HuH-7.5 (cell line): ENCODE data around the gene ZNF8.
"Not testable (repeated sequence)": the region's sequence is repeated elsewhere in the genome, so short reads cannot be mapped to it uniquely, and the experiment has no call there.

Source experiments
- DNase-seq: peaks from one replicate; pipeline ENCODE4 v3.0.0; 2011; ENCODE audit warnings: low spot score

Gene ZNF8

DNA sequence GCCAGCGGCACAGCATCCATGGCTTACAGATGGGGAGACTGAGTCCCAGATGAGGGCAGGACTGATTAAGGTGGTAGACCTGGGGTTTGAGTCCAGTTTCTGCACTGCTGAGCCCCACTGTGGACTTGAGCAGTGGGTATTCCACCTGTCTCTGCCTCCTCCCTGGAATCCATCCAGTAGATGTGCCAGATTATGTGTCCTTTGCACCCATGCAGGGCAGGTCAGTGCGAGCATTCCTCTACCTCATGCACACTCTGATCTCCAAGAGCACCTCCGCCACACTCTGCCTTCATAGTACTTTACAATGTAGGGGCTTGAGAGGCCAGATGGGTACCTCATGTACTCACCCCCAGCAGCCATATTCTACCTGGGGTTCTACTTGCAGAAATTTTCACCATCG, 58.1 kb downstream of the ZNF8 start:
- DNase-seq: no peak

DNA sequence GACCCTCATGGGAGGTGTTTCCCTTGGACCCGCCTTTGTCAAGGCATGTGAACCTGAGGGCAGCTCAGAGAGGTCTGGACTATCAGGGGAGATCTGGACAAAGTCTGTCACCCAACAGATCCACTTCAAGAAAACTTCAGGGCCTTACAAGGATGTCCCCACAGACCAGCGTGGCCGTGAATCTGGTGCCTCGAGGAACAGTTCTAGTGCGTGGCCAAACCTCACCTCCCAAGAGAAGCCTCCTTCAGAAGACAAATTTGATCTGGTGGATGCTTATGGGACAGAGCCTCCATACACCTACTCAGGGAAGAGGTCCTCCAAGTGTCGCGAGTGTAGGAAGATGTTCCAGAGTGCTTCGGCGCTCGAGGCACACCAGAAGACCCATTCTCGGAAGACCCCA, 59.6 kb downstream of the ZNF8 start:
- no peak for DNase-seq

DNA sequence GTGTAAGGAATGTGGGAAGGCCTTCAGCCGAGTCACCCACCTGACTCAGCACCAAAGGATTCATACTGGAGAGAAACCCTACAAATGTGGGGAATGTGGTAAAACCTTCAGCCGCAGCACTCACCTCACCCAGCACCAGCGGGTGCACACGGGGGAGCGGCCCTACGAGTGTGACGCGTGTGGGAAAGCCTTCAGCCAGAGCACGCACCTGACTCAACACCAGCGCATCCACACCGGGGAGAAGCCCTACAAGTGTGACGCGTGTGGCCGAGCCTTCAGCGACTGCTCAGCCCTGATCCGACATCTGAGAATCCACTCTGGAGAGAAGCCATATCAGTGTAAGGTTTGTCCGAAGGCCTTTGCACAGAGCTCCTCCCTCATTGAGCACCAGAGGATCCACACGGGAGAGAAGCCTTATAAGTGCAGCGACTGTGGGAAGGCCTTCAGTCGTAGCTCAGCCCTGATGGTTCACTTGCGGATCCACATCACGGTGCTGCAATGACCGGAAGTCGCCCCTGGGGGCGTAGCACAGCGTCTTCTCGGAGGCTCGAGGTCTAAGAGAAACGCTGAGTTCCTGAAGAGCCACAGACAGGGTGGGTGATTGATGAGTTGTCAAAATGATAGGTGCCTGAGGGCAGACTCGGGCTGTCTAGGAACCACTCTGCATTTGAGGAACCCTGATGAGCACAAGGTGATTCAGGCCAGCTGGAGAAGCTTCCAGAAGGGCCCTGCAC, 60.2 kb downstream of the ZNF8 start:
- no peak for DNase-seq

DNA sequence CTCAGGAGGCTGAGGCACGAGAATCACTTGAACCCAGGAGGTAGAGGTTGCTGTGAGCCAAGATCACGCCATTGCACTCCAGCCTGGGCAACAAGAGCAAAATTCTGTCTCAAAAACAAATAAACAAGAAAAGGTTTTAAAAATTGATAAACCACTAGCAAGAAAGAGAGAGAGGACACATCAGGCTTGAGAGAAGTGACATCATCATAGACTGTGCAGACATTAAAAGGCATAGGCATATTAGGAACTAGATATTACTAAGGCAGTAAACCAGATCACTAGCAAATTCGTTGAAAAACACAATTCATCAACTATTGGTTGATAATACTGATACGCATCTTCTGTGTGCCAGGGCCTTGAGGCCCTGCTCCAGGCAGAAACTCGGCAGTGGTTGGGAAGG, 66.8 kb downstream of the ZNF8 start:
- DNase-seq: no peak

DNA sequence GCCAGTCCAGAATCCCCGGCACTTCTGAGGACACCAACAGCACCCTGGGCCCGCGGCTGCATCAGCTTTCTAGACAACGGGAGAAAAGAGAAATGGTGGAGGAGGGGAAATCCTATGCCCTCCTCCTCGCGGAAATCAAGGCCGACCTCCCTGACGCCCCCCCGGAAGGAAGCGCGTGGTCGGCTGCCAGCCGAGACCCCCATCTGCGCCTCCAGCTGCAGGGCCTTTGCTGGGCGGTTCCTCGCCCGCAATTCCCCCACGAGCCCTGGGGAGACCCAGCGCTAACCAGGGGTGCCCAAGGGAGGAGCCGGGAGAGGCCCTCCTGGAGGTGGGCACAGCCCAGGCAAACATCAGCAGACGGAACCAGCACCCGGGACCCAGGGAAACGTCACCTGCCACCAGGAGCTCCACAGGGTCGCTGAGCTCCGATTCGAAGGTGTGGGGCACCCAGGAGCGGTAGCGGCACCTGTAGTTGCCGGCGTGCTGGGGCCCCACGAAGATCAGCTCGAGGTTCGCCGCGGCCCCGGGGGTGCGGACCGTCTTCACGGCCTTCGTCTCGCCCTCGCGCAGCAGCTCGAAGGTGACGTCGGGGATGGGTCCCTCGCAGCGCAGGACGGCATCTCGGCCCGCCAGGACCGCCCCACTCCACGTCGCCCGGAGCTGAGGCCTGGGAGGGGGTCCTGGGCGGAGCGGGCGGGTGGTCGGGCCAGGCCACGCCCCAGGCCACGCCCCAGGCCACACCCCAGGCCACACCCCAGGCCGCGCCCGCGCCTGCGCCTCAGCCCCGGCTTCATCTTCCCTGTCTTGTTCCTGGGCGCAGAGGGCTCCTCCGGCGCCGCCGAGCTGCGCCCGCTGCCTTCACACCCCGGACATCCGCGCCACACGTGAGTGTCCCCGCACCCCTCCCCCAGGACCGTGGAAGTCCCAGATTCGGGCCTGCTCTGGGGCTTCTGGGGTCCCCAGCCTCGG, 68.5 kb downstream of the ZNF8 start:
- no peak for DNase-seq

DNA sequence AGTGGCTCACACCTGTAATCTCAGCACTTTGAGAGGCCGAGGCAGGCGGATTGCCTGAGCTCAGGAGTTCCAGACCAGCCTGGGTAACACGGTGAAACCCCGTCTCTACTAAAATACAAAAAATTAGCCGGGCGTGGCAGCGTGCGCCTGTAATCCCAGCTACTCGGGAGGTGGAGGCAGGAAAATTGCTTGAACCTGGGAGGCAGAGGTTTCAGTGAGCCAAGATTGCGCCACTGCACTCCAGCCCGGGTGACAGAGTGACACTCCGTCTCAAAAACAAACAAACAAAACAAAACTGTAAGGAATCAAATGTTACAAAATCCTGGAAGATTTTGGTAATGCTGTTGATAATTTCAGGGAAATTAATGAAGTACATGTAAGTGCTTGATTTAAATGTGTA, 69.3 kb downstream of the ZNF8 start:
- not testable (repeated sequence) for DNase-seq

DNA sequence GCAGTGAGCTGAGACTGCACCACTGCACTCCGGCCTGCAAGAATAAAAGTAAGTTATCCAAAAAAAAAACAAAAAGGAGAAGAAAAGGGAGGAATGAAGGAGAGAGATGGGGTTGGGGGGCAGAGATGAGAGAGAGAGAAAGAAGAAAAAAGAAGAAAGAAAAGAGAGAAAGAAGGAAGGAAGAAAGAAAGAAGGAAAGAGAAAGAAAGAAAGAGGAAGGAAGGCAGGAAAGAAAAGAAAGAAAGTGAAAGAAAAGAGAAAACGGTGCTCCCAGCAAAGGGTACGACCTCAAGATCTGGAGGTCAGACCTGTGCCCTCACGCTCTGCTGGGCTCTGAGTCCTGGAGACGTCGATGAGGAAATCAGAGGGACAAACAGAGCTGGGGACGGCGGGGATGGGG, 70.8 kb downstream of the ZNF8 start:
- DNase-seq: no peak

DNA sequence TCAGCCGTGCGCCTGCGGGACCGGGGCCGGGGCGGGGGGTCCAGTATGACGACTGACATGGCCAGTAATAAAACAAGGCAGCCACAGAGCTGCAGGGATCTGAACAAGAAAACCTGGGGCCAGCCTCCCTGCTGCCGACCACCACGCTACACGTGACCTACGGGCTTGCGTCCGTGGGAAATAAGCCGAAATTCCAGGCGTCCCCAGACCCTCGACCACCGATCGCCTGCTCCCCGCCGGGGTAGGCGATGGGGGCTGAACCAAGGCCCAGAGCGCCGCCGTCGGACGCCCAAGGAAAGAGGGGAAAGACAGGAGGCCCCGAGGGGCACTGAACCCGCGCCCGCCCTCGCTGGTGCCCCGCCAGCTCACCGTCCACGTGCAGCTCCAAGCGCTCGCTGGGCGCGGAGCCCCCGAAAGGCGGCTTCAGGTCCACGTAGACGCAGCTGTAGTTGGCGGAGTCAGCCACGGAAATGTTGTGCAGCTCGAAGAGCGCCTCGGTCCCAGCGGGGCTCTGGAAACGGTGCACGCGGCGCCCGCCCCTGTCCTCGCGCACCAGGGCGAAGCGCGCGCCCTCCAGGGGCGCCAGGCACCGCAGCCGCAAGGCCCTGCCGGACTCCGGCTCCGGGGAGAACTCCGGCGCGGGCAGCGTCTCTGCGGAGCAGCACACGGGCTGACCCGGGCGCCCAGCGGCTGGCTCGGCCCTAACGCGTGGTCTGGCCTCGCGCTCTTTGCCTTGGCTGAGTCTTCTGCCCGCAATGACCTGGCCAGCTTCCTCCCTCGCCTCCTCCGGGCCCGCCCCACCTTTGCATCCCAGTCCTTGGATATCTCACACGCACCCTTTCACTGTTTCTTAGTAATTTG, 71.5 kb downstream of the ZNF8 start:
- DNase-seq: no peak

DNA sequence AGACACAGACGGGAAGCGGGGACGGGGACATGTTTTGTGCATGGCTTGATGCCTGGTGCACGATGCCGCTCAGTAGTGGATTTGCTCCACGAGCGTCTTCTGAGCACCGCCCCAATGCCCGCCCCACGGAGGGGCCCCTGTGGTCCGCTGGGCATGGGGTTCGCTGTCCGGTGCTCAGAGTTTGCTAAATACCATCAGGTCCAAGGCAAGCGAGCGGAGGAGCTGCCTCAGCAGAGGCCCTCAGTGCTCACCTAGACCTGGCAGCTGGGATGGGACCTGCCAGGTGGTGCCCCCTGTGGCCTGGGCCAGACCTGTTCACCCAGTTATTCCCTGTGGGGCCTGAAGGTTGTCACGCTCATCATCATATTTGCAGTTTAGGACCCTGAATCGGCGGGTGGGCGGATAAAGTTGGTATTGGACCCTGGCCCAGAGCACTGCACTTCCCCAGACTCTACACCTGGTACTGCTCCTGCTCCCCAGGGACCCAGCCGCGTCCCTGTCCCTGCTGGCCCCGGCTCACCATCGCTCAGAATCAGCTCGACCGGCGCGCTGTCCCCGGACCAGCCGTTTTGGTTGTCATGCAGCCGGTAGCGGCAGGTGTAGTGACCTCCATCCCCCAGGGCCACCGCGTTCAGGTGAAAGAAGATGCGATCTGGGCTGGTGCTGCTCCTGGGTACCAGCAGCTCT, 72.3 kb downstream of the ZNF8 start:
- no peak for DNase-seq

DNA sequence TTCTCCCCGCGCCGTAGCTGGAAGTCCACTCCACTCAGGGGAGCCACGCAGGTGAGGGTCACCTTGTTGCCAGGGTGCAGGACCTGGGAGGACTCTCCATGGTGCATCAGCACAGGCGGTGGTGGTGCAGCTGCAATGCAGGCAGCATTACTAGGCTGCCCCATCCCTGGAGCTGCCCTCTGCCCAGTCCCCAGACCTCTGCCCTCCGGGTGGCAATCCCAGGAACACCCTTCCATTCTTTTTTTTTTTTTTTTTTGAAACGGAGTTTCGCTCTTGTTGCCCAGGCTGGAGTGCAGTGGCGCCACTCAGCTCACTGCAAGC, 72.8 kb downstream of the ZNF8 start:
- DNase-seq: no peak

DNA sequence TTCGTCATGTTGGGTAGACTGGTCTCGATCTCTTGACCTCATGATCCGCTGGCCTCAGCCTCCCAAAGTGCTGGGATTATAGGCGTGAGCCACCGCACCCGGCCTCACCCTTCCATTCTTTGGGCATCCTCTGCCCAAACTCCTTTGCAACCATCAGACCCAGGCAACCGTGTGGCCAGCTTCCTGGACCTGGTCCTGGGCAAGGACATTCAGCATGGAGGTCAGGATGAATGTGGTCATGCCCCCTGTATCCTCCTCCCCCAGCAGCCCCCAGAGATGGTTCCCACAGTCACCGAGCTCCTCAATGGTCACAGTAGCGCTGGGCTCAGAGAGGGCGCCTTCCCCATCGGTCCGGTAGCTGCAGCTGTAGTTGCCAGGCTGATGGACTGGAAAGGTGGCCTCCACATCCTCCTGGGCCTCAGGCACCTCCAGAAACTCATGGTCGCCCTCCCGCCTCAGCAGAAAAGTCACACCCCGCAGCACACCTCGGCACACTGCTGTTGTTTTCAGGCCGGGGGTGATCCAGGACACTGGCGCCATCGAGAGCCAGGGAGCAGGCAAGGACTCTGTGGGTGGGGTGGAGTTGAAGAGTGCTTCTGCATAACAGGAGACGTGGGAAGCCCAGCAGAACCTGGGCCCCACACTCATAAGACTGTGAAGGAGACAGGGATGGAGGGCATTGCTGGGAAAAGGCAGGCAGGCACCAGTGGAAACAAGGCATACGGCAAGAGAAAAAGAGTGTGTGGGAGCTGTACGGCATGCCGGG, 73.4 kb downstream of the ZNF8 start:
- DNase-seq: no peak
